Measurements from ENCODE around the gene KIAA0040. TPM values are rescaled to one million over a fixed set of nuclear protein-coding genes. Genes with fewer than 3 reads are reported as not detected.

The KIAA0040 gene
- total RNA-seq, 5 donors from 2014 or later (not counting 1 experiment from before 2014, with no cell fraction given) = 33.0 to 60.0 (median 50.5) TPM

- Mint-ChIP-seq H3K36me3 (no peaks in the 10 kb centered on the region), H3K4me1 (no peaks in the 10 kb centered on the region), H3K27me3 (peaks cover 23 to 25% of the 10 kb centered on the region in 2 donors), H3K4me3 (no peak overlapping the region), H3K9me3 (no peaks in the 10 kb centered on the region), H3K27ac (no peak overlapping the region)
- Histone ChIP-seq H3K36me3 (ENCODE audit: control insufficient read depth in 2 of 2, extremely low read depth in 1 of 2, insufficient read depth in 1 of 2, low read length in 1 of 2) (no peaks in the 10 kb centered on the region), H3K4me3 (ENCODE audit: control insufficient read depth in 1 of 2, extremely low read depth in 1 of 2, low read length in 1 of 2) (no peak overlapping the region), H3K27me3 (replicated peaks in 1 of 2; ENCODE audit: control insufficient read depth in 2 of 2, extremely low read depth in 1 of 2, insufficient read depth in 2 of 2, low read length in 1 of 2) (peaks cover 2 to 9% of the 10 kb centered on the region in 2 experiments), H3K27ac (ENCODE audit: low read length) (no peak overlapping the region), H3K9me3 (no peaks in the 10 kb centered on the region), H3K4me1 (ENCODE audit: control insufficient read depth in 1 of 2, extremely low read depth in 1 of 2, insufficient read depth in 2 of 2, low read length in 2 of 2) (no peaks in the 10 kb centered on the region)
- ChIA-PET CTCF (no interaction called here), POLR2A (no interaction called here)
- no peak for ATAC-seq (replicated peaks in 1 of 4)
- no CpG with 5 or more reads among the region's 1 CpG for WGBS (ENCODE audit: insufficient coverage)
- no peak for DNase-seq
These were observed 60.1 kb downstream of the KIAA0040 start for GRCh38 chr1:175132436-175132835.

GRCh38 chr1:175131095-175131494, 61.5 kb downstream of the KIAA0040 start:
- Histone ChIP-seq H3K27me3 (replicated peaks in 1 of 2; ENCODE audit: control insufficient read depth in 2 of 2, extremely low read depth in 1 of 2, insufficient read depth in 2 of 2, low read length in 1 of 2) (peaks cover 2 to 9% of the 10 kb centered on the region in 2 experiments), H3K36me3 (ENCODE audit: control insufficient read depth in 2 of 2, extremely low read depth in 1 of 2, insufficient read depth in 1 of 2, low read length in 1 of 2) (no peaks in the 10 kb centered on the region), H3K4me3 (ENCODE audit: control insufficient read depth in 1 of 2, extremely low read depth in 1 of 2, low read length in 1 of 2) (no peak overlapping the region), H3K4me1 (ENCODE audit: control insufficient read depth in 1 of 2, extremely low read depth in 1 of 2, insufficient read depth in 2 of 2, low read length in 2 of 2) (no peaks in the 10 kb centered on the region), H3K27ac (ENCODE audit: low read length) (no peak overlapping the region), H3K9me3 (no peaks in the 10 kb centered on the region)
- DNase-seq (no peak), ATAC-seq (replicated peaks in 1 of 4) (no peak)
- H3K27ac Mint-ChIP-seq = no peak overlapping the region
- ChIA-PET POLR2A (no interaction called here), CTCF (interaction anchor here in 1 of 2 donors (0.7 kb wide), 1 partner anchor 81 kb away, joined by 3 read pairs; no protein-coding TSS in a partner anchor)
- H3K36me3 Mint-ChIP-seq = no peaks in the 10 kb centered on the region
- peaks cover 15% of the 10 kb centered on the region in 2 donors for H3K27me3 Mint-ChIP-seq
- no peaks in the 10 kb centered on the region for H3K4me1 Mint-ChIP-seq
- no peaks in the 10 kb centered on the region for H3K9me3 Mint-ChIP-seq
- WGBS (ENCODE audit: insufficient coverage) = no CpG with 5 or more reads among the region's 1 CpG
- no peak overlapping the region for H3K4me3 Mint-ChIP-seq

- Histone ChIP-seq H3K4me3 (ENCODE audit: control insufficient read depth in 1 of 2, extremely low read depth in 1 of 2, low read length in 1 of 2) (no peak overlapping the region), H3K9me3 (no peaks in the 10 kb centered on the region), H3K4me1 (ENCODE audit: control insufficient read depth in 1 of 2, extremely low read depth in 1 of 2, insufficient read depth in 2 of 2, low read length in 2 of 2) (no peaks in the 10 kb centered on the region), H3K27ac (ENCODE audit: low read length) (no peak overlapping the region), H3K27me3 (replicated peaks in 1 of 2; ENCODE audit: control insufficient read depth in 2 of 2, extremely low read depth in 1 of 2, insufficient read depth in 2 of 2, low read length in 1 of 2) (peaks cover under 1 to 5% of the 10 kb centered on the region in 2 experiments), H3K36me3 (ENCODE audit: control insufficient read depth in 2 of 2, extremely low read depth in 1 of 2, insufficient read depth in 1 of 2, low read length in 1 of 2) (no peaks in the 10 kb centered on the region)
- WGBS (ENCODE audit: insufficient coverage) = 86% methylated on average over 2 of the region's 2 CpGs
- H3K4me3 Mint-ChIP-seq = no peak overlapping the region
- H3K9me3 Mint-ChIP-seq = no peaks in the 10 kb centered on the region
- DNase-seq (no peak), ATAC-seq (replicated peaks in 1 of 4) (no peak)
- no peak overlapping the region for H3K27ac Mint-ChIP-seq
- H3K4me1 Mint-ChIP-seq = no peaks in the 10 kb centered on the region
- H3K36me3 Mint-ChIP-seq = no peaks in the 10 kb centered on the region
- POLR2A ChIA-PET = no interaction called here
- peaks cover 10 to 12% of the 10 kb centered on the region in 2 donors for H3K27me3 Mint-ChIP-seq
- CTCF ChIA-PET = interaction anchor here in 1 of 2 donors (0.7 kb wide), 1 partner anchor 81 kb away, joined by 3 read pairs; no protein-coding TSS in a partner anchor
These were observed 61.9 kb downstream of the KIAA0040 start for GRCh38 chr1:175130649-175131045.

GRCh38 chr1:175129997-175130648, 62.5 kb downstream of the KIAA0040 start:
- ChIA-PET CTCF (no interaction called here), POLR2A (no interaction called here)
- WGBS (ENCODE audit: insufficient coverage) = 97% methylated on average over 3 of the region's 5 CpGs

GRCh38 chr1:175129644-175129996, 63.0 kb downstream of the KIAA0040 start:
- H3K9me3 Mint-ChIP-seq = no peaks in the 10 kb centered on the region
- Histone ChIP-seq H3K4me1 (ENCODE audit: control insufficient read depth in 1 of 2, extremely low read depth in 1 of 2, insufficient read depth in 2 of 2, low read length in 2 of 2) (no peaks in the 10 kb centered on the region), H3K36me3 (ENCODE audit: control insufficient read depth in 2 of 2, extremely low read depth in 1 of 2, insufficient read depth in 1 of 2, low read length in 1 of 2) (no peaks in the 10 kb centered on the region), H3K27ac (ENCODE audit: low read length) (no peak overlapping the region), H3K4me3 (ENCODE audit: control insufficient read depth in 1 of 2, extremely low read depth in 1 of 2, low read length in 1 of 2) (no peak overlapping the region), H3K27me3 (replicated peaks in 1 of 2; ENCODE audit: control insufficient read depth in 2 of 2, extremely low read depth in 1 of 2, insufficient read depth in 2 of 2, low read length in 1 of 2) (peaks cover 0 to 2% of the 10 kb centered on the region in 2 experiments), H3K9me3 (no peaks in the 10 kb centered on the region)
- DNase-seq (no peak), ATAC-seq (replicated peaks in 1 of 4) (no peak)
- WGBS (ENCODE audit: insufficient coverage) = no CpG with 5 or more reads among the region's 2 CpGs
- no peak overlapping the region for H3K4me3 Mint-ChIP-seq
- H3K4me1 Mint-ChIP-seq = no peaks in the 10 kb centered on the region
- peaks cover 7 to 8% of the 10 kb centered on the region in 2 donors for H3K27me3 Mint-ChIP-seq
- POLR2A ChIA-PET = no interaction called here
- CTCF ChIA-PET = no interaction called here
- no peaks in the 10 kb centered on the region for H3K36me3 Mint-ChIP-seq
- H3K27ac Mint-ChIP-seq = no peak overlapping the region

More at GRCh38 chr1:175129997-175130648, 62.5 kb downstream of the KIAA0040 start:
- no peak for ATAC-seq (replicated peaks in 1 of 4)
- DNase-seq = no peak
- Mint-ChIP-seq H3K9me3 (no peaks in the 10 kb centered on the region), H3K36me3 (no peaks in the 10 kb centered on the region), H3K27ac (no peak overlapping the region), H3K4me3 (no peak overlapping the region), H3K4me1 (no peaks in the 10 kb centered on the region), H3K27me3 (peaks cover 10 to 11% of the 10 kb centered on the region in 2 donors)
- no peaks in the 10 kb centered on the region for H3K36me3 ChIP-seq (ENCODE audit: control insufficient read depth in 2 of 2, extremely low read depth in 1 of 2, insufficient read depth in 1 of 2, low read length in 1 of 2)
- H3K9me3 ChIP-seq = no peaks in the 10 kb centered on the region
- no peaks in the 10 kb centered on the region for H3K4me1 ChIP-seq (ENCODE audit: control insufficient read depth in 1 of 2, extremely low read depth in 1 of 2, insufficient read depth in 2 of 2, low read length in 2 of 2)
- no peak overlapping the region for H3K27ac ChIP-seq (ENCODE audit: low read length)
- no peak overlapping the region for H3K4me3 ChIP-seq (ENCODE audit: control insufficient read depth in 1 of 2, extremely low read depth in 1 of 2, low read length in 1 of 2)
- H3K27me3 ChIP-seq (replicated peaks in 1 of 2; ENCODE audit: control insufficient read depth in 2 of 2, extremely low read depth in 1 of 2, insufficient read depth in 2 of 2, low read length in 1 of 2) = peaks cover 0 to 5% of the 10 kb centered on the region in 2 experiments

GRCh38 chr1:175129182-175129581, 63.4 kb downstream of the KIAA0040 start:
- ChIA-PET CTCF (no interaction called here), POLR2A (no interaction called here)
- no peaks in the 10 kb centered on the region for H3K4me1 Mint-ChIP-seq
- no peaks in the 10 kb centered on the region for H3K36me3 ChIP-seq (ENCODE audit: control insufficient read depth in 2 of 2, extremely low read depth in 1 of 2, insufficient read depth in 1 of 2, low read length in 1 of 2)
- no peak for ATAC-seq (replicated peaks in 1 of 4)
- H3K27me3 Mint-ChIP-seq = peaks cover 5 to 6% of the 10 kb centered on the region in 2 donors
- no peaks in the 10 kb centered on the region for H3K36me3 Mint-ChIP-seq
- no peak for DNase-seq
- H3K4me3 Mint-ChIP-seq = no peak overlapping the region
- no CpG with 5 or more reads among the region's 1 CpG for WGBS (ENCODE audit: insufficient coverage)
- no peak overlapping the region for H3K27ac Mint-ChIP-seq
- H3K9me3 ChIP-seq = no peaks in the 10 kb centered on the region
- no peaks in the 10 kb centered on the region for H3K4me1 ChIP-seq (ENCODE audit: control insufficient read depth in 1 of 2, extremely low read depth in 1 of 2, insufficient read depth in 2 of 2, low read length in 2 of 2)
- no peak overlapping the region for H3K27ac ChIP-seq (ENCODE audit: low read length)
- H3K9me3 Mint-ChIP-seq = no peaks in the 10 kb centered on the region
- peaks cover 0 to 2% of the 10 kb centered on the region in 2 experiments for H3K27me3 ChIP-seq (replicated peaks in 1 of 2; ENCODE audit: control insufficient read depth in 2 of 2, extremely low read depth in 1 of 2, insufficient read depth in 2 of 2, low read length in 1 of 2)
- H3K4me3 ChIP-seq (ENCODE audit: control insufficient read depth in 1 of 2, extremely low read depth in 1 of 2, low read length in 1 of 2) = no peak overlapping the region
